ENCODE results near the gene SLC43A1. TPM values are rescaled to one million over a fixed set of nuclear protein-coding genes. Genes with fewer than 3 reads are reported as not detected.

Gene SLC43A1
- total RNA-seq, 1 donor from 2014 or later = 3.6 TPM

DNA sequence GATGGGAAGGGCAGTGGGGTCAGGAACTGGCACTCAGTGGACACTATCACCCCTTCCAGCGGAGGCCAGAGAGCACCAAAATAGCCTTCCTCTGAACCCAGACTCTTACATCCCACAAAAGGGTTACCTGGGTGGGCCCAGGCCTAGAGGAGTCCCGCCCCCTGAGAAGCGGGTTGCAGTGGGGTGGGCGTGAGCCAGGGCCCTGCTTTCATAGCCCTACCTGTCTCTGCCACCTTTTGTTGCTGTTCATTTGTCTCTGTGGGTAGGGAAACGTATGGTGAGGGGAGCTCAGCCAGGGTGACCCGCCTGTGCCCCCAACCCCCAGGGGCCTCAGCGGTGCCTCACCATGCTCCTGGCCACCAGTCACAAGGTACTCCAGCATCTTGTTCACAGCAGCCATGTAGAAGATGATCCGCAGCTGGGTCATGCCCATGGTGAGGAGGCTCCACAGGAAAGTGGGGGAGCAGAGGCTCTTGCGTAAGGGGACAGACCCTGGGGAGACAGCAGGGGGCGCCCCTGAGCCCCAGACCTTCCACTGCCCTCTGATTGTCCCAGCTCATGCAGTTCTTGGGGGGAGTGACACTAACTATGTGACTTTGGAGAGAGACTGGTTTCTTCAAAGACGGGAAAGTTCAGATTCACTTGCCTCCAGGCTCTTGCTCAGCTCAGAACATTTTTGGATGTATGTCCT is 24.0 kb downstream of the SLC43A1 start:
- no peak overlapping the region for H3K4me3 ChIP-seq (ENCODE audit: low read depth, low read length)
- TF ChIP-seq, protein P1, sequence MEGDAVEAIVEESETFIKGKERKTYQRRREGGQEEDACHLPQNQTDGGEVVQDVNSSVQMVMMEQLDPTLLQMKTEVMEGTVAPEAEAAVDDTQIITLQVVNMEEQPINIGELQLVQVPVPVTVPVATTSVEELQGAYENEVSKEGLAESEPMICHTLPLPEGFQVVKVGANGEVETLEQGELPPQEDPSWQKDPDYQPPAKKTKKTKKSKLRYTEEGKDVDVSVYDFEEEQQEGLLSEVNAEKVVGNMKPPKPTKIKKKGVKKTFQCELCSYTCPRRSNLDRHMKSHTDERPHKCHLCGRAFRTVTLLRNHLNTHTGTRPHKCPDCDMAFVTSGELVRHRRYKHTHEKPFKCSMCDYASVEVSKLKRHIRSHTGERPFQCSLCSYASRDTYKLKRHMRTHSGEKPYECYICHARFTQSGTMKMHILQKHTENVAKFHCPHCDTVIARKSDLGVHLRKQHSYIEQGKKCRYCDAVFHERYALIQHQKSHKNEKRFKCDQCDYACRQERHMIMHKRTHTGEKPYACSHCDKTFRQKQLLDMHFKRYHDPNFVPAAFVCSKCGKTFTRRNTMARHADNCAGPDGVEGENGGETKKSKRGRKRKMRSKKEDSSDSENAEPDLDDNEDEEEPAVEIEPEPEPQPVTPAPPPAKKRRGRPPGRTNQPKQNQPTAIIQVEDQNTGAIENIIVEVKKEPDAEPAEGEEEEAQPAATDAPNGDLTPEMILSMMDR (conservative IDR thresholded peaks at IDR 0.05; ENCODE audit: low read depth, low read length) = peak; percentile 76
- DNase-seq (ENCODE audit: low read depth) = no peak

DNA sequence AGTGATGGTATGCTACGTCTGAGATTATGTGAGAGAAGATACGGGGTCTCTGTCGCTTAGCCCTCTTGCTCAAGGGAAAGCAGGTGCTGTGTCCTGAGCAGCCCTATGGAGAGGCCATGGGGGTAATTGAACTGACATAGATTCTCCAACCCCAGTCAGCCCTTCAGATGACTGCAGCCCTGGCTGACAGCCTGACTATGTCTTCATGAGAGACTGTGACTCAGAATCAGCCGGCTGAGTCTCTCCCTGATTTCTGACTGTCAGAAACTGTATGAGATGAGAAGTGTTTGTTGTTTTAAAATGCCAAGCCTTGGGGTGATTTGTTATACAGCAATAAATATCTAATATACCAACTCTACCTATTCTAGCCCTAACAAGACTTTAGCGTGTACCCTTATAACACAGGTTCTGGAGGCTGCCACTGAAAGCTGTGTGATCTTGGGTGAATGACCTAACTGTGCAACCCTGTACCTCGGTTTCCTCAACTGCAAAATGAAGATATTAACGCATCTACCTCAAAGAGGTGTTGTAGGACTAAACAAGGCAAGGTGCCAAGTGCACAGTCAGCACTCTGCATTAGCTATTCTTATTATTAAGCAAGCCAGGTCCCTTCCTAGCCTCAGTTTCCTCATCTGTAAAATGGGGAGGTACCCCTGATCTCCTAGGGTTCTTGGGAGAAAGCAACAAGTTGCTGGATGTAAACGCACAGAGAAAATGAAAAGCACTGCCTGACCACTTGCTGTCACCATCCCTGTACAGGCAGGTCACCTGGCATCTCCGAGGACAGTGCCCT is 24.9 kb downstream of the SLC43A1 start:
- no peak for DNase-seq (ENCODE audit: low read depth)
- no peak overlapping the region for H3K4me3 ChIP-seq (ENCODE audit: low read depth, low read length)
- TF ChIP-seq, protein P1 (conservative IDR thresholded peaks at IDR 0.05; ENCODE audit: low read depth, low read length) = no peak

DNA sequence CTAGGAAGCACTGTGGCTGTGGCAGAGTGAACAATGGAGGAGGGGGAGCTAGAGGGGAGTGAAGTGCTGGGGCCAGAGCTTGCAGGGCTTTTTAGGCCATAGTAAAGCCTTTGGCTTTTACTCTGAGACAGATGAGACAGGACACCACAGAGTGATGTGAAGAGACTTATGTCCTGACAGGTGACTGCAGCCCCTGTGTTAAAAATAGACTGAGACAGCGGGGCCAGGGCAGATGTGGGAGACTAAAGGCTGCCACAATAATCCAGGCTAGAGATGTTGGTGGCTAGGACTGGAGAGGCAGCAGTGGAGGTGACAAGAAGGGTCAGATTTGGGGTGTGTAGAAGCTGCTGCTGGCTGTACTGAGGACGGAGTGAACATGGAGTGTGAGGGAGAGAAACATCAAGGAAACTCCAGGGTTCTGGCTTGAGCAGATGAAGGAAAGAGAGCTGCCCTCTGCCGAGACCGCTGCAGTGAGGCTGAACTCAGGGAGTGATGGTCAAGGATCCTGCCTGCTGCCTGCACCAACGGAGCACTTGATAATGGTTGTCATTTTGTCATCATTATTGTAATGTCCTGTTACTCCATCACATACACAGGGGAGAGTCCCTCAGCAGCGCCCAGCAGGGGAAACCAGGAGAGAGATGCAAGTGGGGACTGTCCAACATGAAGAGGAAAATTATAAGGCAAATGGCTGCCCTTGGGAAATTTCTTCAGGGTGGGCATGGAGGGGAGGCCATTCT is 27.4 kb downstream of the SLC43A1 start:
- TF ChIP-seq, protein P1 (conservative IDR thresholded peaks at IDR 0.05; ENCODE audit: low read depth, low read length) = no peak
- DNase-seq (ENCODE audit: low read depth) = no peak
- H3K4me3 ChIP-seq (ENCODE audit: low read depth, low read length) = no peak overlapping the region

DNA sequence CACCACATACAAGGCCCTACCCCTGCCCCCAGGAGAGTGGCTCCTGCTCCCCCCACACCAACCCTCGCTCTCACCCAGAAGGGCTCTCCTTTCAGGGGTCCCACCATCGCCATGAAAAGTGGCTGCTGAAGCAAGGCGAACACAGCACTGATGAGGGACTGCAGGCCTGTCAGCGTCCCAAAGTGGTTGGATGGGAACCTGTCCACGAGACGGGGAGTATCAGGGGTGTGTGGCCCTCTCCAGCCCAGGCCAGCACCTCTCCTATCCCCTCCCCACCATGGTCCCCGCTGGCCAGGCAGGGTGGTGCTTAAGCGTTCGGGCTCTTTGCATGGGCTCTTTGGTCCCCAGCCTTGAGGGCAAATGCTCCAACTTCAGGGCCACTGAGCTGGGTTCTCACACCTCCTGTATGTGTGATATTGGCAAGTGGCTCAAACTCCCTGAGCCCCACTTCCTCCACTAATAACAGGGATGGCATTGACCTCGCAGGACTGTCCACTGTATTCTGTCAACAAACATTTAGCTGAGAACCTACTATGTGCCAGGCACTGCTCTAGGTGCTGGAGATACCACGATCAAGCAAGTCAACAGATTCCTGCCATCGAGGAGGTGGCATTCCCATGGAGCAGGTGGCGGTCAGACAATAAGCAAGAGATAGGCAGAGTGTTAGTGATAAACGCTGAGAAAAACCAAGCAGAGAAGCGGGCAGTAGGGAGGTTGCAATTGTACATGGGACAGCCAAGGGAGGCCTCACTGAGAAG is 28.3 kb downstream of the SLC43A1 start:
- DNase-seq (ENCODE audit: low read depth) = no peak
- TF ChIP-seq, protein P1 (conservative IDR thresholded peaks at IDR 0.05; ENCODE audit: low read depth, low read length) = no peak
- H3K4me3 ChIP-seq (ENCODE audit: low read depth, low read length) = no peak overlapping the region

DNA sequence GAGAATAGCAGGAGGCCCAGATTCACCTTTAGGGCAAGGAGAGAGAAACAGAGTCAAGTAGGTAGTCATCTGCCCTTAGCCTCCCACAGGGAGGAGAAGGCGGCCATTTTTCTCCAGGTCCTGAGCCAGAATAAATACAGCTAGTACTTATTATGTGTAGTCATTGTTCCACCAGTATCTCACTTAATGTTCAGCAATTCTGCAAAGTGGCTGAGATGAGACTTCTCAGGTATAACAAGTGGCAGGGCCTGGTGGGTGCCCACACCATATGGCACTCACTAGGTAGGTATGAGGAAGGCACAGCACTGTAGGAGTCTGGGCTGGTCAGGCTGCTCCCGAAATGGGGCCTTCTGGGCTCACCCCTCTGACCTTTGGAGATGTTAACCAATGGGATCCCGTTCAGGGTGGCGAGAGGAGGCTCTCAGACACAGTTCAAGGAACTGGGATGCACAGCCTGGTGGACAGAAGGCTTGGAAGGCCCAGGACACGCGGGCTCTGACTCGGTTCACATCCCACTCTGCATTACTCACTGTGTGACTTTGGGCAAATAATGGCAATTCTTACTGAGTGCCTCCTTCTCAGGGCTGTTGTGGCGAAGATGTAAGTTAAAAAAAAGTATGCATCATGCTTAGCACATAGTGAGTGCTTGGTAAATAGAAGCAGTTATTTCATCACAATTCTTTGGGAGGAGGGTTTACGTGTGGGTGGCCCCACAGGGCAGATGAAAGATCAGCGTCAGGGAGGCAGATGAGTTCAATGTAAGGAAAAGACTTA is 30.1 kb downstream of the SLC43A1 start:
- TF ChIP-seq, protein P1 (conservative IDR thresholded peaks at IDR 0.05; ENCODE audit: low read depth, low read length) = no peak
- no peak overlapping the region for H3K4me3 ChIP-seq (ENCODE audit: low read depth, low read length)
- no peak for DNase-seq (ENCODE audit: low read depth)
